ENCODE data around the gene KIF12.
A peak's percentile ranks its signal among the peaks of the same experiment; 100 is the strongest.
"Not testable (repeated sequence)": the region's sequence is repeated elsewhere in the genome, so short reads cannot be mapped to it uniquely, and the experiment has no call there.

KIF12 gene

GRCh38 chr9:114082763-114083412 is 16.2 kb downstream of the KIF12 start:
- not testable (repeated sequence) for DNase-seq

GRCh38 chr9:114082017-114082762 is 16.9 kb downstream of the KIF12 start:
- peak; percentile 93 for DNase-seq

- no peak for DNase-seq
Measured at GRCh38 chr9:114081441-114082016, 17.6 kb downstream of the KIF12 start.

- DNase-seq = no peak
Measured at GRCh38 chr9:114080773-114081440, 18.2 kb downstream of the KIF12 start.

- no peak for DNase-seq
Measured at GRCh38 chr9:114080195-114080772, 18.8 kb downstream of the KIF12 start.

GRCh38 chr9:114078781-114079156 is 20.3 kb downstream of the KIF12 start:
- DNase-seq = no peak

GRCh38 chr9:114078021-114078780 is 20.9 kb downstream of the KIF12 start, which contains the start of gene AMBP:
TSS of gene AMBP (minus strand) at chr9:114078300. CDS start at chr9:114078209, 91 bp downstream.
- no peak for DNase-seq

- no peak for DNase-seq
Measured at GRCh38 chr9:114077162-114077837, 21.8 kb downstream of the KIF12 start.

GRCh38 chr9:114076237-114077161 is 22.6 kb downstream of the KIF12 start:
- no peak for DNase-seq

- no peak for DNase-seq
Measured at GRCh38 chr9:114075602-114076001, 23.5 kb downstream of the KIF12 start.

- peak; percentile 80 for DNase-seq
Measured at GRCh38 chr9:114072184-114073140, 26.6 kb downstream of the KIF12 start.

GRCh38 chr9:114071197-114071795 is 27.8 kb downstream of the KIF12 start:
- no peak for DNase-seq

GRCh38 chr9:114070188-114071103 is 28.6 kb downstream of the KIF12 start:
- DNase-seq = no peak

- no peak for DNase-seq
Measured at GRCh38 chr9:114069476-114070187, 29.5 kb downstream of the KIF12 start.

GRCh38 chr9:114065304-114065703 is 33.8 kb downstream of the KIF12 start:
- DNase-seq = no peak

GRCh38 chr9:114061830-114062474 is 37.1 kb downstream of the KIF12 start:
- no peak for DNase-seq

- DNase-seq = no peak
Measured at GRCh38 chr9:114061292-114061691, 37.8 kb downstream of the KIF12 start.
